Upper lobe of left lung (tissue), 4 donors: ENCODE results near the gene PRAMEF5.
"Not testable (repeated sequence)": the region's sequence is repeated elsewhere in the genome, so short reads cannot be mapped to it uniquely, and the experiment has no call there.

Source experiments
- EP300 ChIP-seq, 4 donors: sonication (generic); formaldehyde crosslinking; IDR thresholded peaks; one replicate each; pipeline ENCODE4 v1.5.1; 2017; ENCODE audit warnings: antibody characterized with exemption in 4 of 4, control low read depth in 2 of 4
- POLR2A ChIP-seq, 4 donors: fragments of 450-650 bp; IDR thresholded peaks; one replicate each; pipeline ENCODE4 v1.5.1; 2016 to 2017; ENCODE audit warnings: antibody characterized with exemption in 4 of 4, mild to moderate bottlenecking in 2 of 4

GRCh38 chr1:13247122-13247521 is 6.9 kb upstream of the PRAMEF5 start:
- not testable (repeated sequence) for TF ChIP-seq POLR2A, EP300 (IDR thresholded peaks at IDR 0.05)
